Measurements from ENCODE around the gene GIMAP2. TPM values are rescaled to one million over a fixed set of nuclear protein-coding genes. Genes with fewer than 3 reads are reported as not detected.

The GIMAP2 gene
- total and polyA plus RNA-seq, 2 donors = 10.1 to 18.8 TPM

Other genes starting within 250 kb of the GIMAP2 start
- gene GIMAP8, start 235.1 kb upstream of the GIMAP2 start, total RNA-seq = 15.2 TPM
- 14.3 TPM for gene GIMAP8, start 235.1 kb upstream of the GIMAP2 start, polyA plus RNA-seq
- gene GIMAP7, start 170.8 kb upstream of the GIMAP2 start, total RNA-seq = 16.2 TPM
- gene GIMAP7, start 170.8 kb upstream of the GIMAP2 start, polyA plus RNA-seq = 33.2 TPM
- gene GIMAP4, start 118.3 kb upstream of the GIMAP2 start, total RNA-seq = 43.9 TPM
- 41.1 TPM for gene GIMAP4, start 118.3 kb upstream of the GIMAP2 start, polyA plus RNA-seq
- gene GIMAP6, start 53.3 kb upstream of the GIMAP2 start, total RNA-seq = 29.5 TPM
- 30.3 TPM for gene GIMAP6, start 53.3 kb upstream of the GIMAP2 start, polyA plus RNA-seq
- gene GIMAP1, start 30.9 kb downstream of the GIMAP2 start, total RNA-seq = 4.9 TPM
- 8.0 TPM for gene GIMAP1, start 30.9 kb downstream of the GIMAP2 start, polyA plus RNA-seq
- 25.6 TPM for gene GIMAP5, start 51.7 kb downstream of the GIMAP2 start, total RNA-seq
- 24.3 TPM for gene GIMAP5, start 51.7 kb downstream of the GIMAP2 start, polyA plus RNA-seq
- 59.4 TPM for gene TMEM176B, start 114.7 kb downstream of the GIMAP2 start, total RNA-seq
- 84.0 TPM for gene TMEM176B, start 114.7 kb downstream of the GIMAP2 start, polyA plus RNA-seq
- gene TMEM176A, start 115.1 kb downstream of the GIMAP2 start, total RNA-seq = 20.8 TPM
- 56.1 TPM for gene TMEM176A, start 115.1 kb downstream of the GIMAP2 start, polyA plus RNA-seq
- 0.32 TPM for gene AOC1, start 166.8 kb downstream of the GIMAP2 start, total RNA-seq
- gene AOC1, start 166.8 kb downstream of the GIMAP2 start, polyA plus RNA-seq = not detected